Frontal cortex (tissue), 4 donors: Measurements from ENCODE around the gene CTSA. TPM values are rescaled to one million over a fixed set of nuclear protein-coding genes. Genes with fewer than 3 reads are reported as not detected.
"Not testable (repeated sequence)": the region's sequence is repeated elsewhere in the genome, so short reads cannot be mapped to it uniquely, and the experiment has no call there.

ENCODE experiments used
- DNase-seq, 2 donors: peaks; one replicate each; pipeline ENCODE4 v3.0.0; 2012; ENCODE audit warnings: low spot score in 2 of 2
- FAIRE-seq: peaks from 2 replicates; lab custom pipeline; 2012; peaks lifted over from hg19 to GRCh38; lab: Jason Lieb, UNC
- total RNA-seq: library from RNA; depleted of rRNA; stranded (reverse); fragments of >200 nt; gene quantifications from one replicate; pipeline ENCODE4 v1.2.3, GENCODE V29; 2014
- donor health status: control.
- donor health status: control.
- donor health status: control.

Gene CTSA
- total RNA-seq, 1 donor from 2014 or later, result 14.7 TPM

DNA sequence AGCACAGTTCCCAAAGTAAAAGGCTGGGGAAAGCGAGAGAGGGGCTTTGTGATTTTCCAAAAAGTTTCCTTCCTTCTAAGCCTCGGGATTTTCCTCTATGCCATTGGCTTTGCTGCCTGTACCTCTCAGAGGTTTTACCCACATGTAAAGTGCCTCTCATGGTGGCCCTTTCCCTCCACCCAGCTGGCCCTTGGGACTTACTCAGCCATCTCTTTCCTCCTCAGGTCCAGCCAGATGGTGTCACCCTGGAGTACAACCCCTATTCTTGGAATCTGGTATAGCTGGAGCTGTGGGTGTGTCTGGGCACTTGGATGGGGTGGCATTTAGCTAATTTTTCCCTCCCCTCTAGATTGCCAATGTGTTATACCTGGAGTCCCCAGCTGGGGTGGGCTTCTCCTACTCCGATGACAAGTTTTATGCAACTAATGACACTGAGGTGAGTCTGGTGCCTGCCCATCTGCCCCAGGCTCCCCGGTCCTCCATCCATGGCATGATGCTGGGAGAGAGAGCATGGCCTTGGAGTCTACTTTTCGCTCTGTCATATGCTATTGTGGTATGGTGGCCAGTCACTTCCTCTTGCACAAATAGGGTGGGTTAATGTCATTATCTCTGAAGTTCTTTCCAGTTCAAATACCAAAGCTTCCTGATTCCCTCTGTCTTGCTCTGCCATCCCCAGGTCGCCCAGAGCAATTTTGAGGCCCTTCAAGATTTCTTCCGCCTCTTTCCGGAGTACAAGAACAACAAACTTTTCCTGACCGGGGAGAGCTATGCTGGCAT, 1.1 kb downstream of the CTSA start:
- FAIRE-seq (no peak), DNase-seq (peak; percentile 49 to 58)

DNA sequence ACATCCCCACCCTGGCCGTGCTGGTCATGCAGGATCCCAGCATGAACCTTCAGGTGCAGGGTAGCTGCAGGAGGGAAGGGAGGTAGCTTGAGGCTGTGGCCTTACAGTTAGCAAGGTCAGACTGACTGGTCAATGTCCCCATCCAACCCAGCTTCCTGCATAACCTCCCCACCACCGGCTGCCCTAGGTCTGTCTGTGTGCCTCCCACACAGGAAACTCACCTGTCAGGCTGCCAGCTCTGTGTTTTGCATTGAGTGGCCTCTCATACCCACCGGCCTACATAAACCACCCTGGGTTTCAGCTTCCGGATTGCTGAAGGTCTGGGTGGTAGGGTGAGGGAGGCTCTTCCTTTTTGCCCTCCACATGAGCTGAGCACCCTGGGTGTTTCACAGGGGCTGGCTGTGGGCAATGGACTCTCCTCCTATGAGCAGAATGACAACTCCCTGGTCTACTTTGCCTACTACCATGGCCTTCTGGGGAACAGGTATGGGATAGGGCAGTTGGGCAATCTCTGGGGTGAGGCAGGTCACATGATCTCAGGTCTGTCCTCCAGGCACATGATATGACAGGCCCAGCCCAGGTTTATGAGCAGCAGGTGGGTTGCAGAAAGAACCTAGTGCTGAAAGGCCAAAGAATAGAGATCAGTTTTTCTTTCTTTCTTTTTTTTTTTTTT, 1.8 kb downstream of the CTSA start:
- FAIRE-seq (no peak), DNase-seq (no peak)

DNA sequence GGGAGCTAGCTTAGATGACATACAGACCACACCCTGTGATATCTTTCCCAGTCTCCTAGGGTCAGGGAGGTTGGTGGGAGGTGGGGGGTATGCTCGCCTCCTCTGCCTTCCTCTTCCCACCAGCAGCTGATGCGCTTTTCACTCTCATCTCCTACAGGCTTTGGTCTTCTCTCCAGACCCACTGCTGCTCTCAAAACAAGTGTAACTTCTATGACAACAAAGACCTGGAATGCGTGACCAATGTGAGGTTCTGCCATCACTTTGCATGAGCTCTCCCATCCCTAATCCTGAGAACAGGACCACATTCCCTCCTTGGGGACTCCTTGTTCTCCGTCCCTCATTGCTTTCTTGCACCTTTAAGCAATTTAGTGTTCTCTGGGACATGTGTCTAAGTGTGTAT, 2.7 kb downstream of the CTSA start:
- DNase-seq, result no peak
- FAIRE-seq, result no peak

DNA sequence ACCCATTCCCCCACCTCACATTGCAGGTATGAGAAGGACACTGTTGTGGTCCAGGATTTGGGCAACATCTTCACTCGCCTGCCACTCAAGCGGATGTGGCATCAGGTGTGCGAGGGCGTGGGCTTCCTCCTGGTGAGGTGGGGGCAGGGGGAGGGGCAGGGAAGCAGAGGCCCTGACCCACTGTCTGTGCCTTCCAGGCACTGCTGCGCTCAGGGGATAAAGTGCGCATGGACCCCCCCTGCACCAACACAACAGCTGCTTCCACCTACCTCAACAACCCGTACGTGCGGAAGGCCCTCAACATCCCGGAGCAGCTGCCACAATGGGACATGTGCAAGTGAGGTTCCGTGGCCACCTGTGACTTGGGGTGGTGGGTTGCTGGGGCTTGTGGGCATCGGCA, 3.7 kb downstream of the CTSA start:
- FAIRE-seq (no peak), DNase-seq (no peak)

DNA sequence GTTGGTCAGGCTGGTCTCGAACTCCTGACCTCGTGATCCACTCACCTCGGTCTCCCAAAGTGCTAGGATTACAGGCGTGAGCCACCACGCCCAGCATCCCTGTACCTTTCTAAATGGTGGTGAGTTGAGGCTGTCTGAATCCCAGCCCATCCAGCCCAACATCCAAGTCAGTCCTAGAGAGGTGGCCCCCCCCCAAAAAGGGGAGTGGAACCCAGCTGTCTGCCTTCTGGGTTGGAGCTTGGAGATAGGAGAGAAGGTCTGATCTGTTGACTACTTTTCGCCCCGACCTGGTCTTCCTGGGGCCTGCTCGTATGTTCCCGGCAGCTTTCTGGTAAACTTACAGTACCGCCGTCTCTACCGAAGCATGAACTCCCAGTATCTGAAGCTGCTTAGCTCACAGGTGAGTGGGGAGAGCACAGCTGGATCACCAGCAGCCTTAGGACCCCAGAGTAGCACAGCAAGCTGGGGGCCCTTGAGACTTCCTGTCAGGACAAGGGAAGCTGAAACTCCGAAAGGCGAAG, 5.6 kb downstream of the CTSA start:
- no peak for FAIRE-seq

DNA sequence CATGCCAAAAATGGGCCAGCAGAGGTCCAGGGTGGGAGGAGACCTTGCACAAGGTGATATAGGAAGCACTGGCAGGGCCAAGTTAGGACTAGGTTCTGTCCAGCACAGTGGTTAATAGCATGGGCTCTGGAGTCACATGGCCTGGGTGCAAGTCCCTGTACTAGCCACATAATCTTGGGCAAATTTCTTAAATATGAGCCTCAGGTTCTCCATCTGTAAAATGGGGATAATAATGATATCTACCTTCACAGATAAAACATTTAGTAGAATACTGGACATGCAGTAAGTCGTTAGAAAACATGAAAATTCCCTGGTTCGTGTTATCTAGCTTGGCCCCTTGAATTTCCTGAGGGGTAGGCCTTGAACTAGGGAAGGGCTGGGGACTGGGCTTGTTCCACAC, 6.2 kb downstream of the CTSA start:
- DNase-seq, result no peak
- no peak for FAIRE-seq

More for the DNA sequence above, 5.6 kb downstream of the CTSA start:
- no peak for DNase-seq

DNA sequence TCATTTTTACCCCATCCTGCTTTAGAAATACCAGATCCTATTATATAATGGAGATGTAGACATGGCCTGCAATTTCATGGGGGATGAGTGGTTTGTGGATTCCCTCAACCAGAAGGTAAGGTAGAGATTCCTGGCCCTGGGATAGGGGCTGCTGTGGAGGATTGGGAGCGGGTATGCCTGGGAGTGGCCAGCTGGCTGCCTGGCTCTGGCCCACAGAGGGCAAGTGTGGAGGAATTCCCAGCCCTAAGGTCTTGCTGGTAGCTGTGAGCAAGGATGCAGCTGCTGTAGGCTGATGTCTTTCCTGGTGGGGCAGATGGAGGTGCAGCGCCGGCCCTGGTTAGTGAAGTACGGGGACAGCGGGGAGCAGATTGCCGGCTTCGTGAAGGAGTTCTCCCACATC, 6.6 kb downstream of the CTSA start:
- no peak for FAIRE-seq
- no peak for DNase-seq

DNA sequence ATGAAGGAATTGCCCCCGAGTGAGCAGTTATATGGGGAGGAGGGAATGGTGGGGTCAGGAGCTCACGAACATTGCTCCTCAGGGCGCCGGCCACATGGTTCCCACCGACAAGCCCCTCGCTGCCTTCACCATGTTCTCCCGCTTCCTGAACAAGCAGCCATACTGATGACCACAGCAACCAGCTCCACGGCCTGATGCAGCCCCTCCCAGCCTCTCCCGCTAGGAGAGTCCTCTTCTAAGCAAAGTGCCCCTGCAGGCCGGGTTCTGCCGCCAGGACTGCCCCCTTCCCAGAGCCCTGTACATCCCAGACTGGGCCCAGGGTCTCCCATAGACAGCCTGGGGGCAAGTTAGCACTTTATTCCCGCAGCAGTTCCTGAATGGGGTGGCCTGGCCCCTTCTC, 7.2 kb downstream of the CTSA start:
- DNase-seq, result no peak
- no peak for FAIRE-seq

DNA sequence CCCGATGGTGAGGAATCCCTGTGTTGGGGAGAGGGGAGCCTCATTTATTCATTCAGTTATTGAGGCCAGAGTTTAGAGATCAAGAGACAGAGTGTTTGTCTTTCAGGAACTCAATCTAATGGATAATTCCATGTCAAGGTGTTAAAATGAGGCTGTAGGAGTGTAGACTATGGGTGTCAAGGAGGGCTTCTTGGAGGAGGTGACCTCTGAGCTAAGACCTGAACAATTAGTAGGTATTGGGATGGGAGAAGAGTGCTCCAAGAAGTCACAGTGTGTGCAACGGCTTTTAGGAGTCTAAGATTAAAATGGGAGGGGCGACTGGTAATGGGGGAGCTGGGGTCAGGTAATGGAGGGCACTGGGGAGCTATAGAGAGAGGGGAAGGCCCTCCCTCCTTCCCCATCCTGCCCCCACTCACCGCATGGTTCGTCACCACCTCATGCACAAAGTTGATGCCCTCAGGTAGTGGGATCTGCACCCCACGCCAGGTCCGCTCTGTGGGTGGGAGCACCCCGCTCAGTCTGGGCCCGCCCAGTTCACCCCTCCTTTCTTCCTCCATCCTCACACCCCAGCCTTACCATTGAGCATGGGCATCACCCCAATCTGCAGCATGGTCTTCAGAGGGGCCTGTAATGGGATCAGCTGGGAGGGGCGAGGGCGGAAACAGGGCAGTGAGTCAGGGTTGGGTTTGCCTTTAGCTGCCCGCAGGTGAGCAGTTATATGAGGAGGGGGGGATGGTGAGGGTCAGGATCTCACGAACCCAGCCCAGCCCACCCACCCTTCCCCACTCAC, 8.1 kb downstream of the CTSA start:
- DNase-seq (no peak), FAIRE-seq (no peak)

DNA sequence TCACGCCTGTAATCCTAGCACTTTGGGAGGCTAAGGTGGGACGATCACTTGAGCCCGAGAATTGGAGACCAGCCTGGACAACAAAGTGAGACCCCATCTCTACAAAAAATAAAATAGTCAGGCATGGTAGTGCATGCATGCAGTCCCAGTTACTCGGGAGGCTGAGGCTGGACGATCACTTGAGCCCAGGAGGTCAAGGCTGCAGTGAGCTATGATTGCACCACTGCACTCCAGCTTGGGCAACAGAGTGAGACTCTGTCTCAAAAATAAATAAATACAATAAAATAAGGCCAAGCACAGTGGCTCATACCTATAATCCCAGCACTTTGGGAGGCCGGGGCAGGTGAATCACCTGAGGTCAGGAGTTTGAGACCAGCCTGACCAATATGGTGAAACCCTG, 10.2 kb downstream of the CTSA start:
- not testable (repeated sequence) for FAIRE-seq, DNase-seq

DNA sequence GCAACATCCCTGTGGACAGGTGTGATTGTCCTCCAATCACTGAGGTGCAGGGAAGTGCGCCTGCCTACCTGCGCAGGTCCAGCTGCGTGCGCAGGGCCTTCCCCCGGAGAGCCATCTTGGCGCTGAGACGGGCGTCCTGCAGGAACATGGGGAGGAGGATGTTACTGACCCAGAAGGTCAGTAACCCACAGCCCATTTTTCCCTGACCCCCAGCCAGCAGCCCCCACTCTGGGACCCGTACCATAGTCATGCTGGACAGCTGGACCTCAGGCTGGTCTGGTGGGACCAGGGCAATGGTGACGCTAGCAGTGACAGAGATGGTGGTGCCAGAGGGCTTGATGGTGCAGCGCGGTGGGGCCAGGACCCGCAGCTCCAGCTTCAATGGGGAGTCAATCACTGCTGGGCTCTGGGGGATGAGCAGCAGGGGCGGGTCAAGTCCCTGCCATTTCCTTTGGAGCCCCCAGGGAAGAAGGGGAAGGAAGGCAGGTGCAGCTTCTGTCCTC, 11.1 kb downstream of the CTSA start:
- no peak for FAIRE-seq
- no peak for DNase-seq

DNA sequence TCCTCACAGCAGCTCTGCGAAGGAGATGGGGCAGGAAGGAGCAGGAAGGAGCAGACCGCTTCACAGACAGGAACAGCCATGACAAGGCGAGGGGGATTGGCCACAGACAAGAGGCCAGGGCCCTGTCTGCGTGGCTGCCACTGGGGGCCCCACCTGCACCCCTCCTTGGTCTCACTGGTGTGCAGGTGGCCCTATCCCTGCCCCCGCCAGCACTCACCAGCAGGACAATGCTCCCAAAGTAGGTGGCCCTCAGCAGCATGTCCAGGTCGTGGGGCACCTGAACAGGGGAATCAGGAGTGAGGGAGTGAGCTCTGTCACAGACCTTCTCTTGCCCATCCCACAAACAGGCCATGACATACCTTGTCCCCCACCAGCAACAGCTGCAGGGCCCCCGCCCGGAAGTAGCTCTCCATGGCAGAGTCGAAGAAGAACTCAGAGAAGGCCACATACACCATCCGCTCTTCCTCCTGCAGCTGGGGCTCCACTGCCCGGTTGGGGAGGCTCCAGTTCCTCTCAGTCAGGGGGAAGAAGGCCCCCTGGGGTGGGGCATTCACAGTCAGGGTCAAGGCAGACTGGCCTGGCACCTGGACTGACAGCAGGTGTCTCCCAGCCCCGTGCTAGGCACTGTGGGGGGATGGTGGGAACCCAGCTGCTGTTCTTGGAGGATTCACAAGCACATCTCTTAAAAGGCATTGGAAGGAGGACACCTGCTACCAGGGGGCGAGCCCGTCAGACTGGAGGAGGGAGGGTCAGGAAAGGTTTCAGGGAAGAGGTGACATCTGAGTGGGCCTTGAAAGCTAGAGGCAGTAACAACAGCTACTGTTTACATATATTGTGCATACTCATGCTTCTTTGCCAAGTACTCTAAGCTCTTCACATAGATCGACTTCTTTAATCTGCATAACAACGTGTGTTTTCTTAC, 13.7 kb downstream of the CTSA start:
- DNase-seq, result no peak
- no peak for FAIRE-seq

DNA sequence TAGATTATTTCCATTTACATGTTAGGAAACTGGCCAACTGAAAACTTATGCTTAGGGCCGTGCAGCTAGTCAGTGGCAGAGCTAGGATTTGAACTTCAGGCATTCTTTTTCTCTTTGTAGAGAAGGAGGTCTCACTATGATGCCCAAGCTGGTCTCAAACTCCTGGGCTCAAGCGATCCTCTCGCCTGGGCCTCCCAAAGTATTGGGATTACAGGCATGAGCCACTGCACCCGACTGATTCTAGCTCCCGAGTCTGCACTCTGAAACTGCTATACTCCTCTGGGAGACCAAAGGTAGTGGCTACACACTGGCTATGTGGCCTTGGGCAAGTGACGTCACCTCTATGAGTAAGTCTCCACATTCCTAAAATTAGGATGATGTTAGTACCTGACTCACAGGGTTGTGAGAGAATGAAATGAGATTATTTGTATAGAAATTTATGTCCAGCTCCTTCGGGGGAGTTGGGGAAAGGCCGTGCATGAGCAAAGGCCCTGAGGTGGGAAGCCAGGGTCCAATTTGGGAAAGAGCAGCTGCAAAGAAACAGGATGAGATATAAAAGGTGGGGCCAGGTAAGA, 14.5 kb downstream of the CTSA start:
- FAIRE-seq (no peak), DNase-seq (no peak)

DNA sequence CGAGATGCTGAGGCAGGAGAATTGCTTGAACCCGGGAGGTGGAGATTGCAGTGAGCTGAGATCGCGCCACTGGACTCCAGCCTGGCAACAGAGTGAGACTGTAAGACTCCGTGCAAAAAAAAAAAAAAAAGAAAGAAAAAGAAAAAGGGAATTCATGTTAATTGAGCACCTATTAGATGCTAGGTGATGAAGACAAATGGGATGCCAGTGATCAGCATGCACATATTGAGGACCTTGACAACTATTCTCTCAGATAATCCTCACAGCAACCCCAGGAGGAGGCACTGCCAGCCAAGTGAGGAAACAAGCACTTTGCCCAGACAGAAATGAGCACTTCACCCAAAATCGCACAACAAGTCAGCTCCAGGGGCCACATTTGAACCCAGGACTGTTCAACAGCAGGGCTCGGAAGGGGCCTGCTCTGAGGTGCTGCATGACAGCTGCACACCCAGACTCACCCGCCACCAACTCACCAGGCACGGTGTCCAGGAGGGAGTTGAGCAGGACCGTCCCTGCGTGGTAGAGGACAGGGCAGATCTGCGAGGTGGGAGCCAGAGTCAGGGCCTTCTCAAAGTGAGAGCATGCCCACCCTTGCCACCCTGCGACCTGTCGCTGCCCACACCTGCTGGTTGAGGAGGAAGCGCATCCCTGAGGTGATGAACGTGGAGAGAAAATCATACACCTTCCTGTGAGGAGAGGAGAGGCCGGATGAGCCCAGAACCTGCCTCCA, 16.2 kb downstream of the CTSA start:
- FAIRE-seq (no peak), DNase-seq (no peak)

DNA sequence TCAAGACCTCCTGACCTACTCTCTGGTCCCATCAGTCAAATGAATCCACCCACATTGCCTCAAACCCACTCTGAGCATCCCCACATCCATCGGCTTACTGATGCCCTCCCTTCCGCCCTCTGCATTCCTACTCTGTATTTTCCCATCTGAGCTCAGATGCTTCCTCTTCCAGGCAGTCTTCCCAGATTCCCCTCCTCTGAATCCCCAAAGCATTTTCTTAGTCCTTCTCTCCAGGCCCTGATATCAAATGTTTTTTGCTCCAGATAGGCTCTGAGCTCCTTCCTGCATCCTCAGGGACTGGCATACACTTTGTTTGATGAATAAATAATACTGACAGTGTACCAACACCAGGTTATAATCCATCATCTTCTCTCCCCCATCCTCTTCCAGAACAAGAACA, 16.9 kb downstream of the CTSA start:
- FAIRE-seq (no peak), DNase-seq (no peak)

DNA sequence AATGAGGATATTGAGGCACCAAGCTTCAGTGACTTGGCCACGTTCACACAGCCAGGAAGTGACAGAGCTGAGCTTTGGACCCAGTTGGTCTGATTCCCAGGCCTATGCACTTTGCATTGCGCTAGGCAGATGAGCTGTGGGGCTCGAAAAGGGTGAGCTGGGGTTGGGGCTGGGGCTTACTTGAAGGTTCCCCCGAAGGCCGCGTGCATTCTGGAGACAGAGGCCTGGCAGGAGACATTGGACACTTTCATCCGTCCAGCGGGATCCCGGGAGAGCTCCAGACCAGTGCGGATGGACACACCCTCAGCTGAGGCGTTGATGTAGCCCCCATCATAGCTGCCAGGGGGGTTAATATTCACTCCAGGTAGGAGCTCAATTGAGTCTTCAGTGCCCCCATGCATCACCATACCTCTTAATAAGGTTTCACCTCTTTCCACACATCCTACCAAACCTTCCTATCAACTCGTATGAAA, 18.2 kb downstream of the CTSA start:
- FAIRE-seq, result no peak
- no peak for DNase-seq

DNA sequence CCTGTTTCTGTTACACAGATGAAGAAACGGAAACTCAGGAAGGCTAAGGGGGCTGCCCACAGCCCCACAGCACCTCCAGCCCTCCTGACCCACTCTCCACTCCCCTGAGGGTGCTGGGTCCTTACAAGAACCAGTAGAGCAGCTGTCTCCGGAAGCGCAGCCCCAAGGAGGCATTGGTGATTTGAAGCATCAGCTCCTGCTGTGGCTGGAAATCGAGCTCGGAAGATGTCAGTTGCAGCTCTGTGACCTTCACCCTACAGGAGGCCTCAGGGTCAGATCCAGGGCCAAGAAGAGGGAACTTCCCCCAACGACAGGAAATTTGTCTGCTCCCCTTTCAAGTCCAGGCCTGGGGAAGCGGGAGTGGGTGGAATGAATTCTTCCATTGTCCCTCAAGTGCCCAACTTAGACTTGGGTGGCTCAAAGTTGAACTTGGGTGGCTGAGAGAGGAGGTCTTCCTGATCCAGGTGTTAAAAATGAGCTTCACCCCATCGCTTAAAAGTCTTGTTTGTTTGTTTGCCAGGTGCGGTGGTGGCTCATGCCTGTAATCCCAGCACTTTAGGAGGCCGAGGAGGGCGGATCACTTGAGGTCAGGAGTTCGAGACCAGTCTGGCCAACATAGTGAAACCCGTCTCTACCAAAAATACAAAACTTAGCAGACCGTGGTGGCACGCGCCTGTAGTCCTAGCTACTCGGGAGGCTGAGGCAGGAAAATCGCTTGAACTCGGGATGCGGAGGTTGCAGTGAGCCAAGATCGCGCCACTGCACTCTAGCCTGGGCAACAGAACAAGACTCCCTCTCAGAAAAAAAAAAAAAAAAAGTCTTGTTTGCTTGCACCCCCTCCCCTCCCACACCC, 18.9 kb downstream of the CTSA start:
- FAIRE-seq (no peak), DNase-seq (no peak)
